ENCODE results near the gene GRAMD1A.

DNA sequence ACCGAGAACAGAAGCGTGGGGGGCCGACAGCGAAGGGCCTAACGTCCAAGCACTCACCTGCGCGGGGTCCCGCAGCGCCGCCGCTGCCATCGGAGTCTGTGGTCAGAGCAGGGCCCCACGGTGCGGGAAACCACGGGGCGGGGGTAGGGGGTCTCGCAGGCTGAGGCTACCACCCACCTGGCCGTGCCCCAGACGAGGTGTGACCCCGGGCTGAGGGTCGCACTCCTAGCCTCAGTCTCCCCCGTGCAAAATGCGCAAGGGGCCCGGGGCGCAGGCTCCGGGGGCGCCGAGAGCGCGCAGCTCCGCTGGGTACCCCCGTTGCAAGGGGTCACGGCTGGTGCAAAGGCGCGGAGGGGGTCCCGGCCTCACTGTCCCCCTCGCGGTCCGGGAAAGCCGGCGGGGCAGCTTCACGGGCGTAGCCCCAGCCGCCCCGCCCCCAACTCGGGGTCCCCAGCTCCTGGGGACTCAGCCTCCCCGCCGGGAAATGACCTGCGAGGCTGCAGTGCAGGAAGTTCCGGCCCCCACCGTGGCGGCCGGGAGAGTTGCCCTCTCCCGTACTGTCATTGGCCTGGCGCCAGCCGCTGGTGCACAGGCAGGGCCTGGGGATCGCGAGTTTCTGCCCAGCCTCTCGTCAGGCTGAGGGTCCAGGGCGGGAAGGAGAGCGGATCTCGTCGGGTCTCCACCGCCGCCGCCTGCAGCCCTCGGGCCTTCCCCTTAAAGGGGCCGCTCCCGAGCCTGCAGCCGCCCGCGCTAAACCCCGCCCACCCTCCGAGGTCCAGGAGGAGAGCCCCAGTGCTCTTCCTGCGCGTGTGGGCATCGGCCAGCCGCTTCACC lies 36.3 kb upstream of the GRAMD1A start, which contains the start of gene ZNF792:
- TF ChIP-seq, protein P1, sequence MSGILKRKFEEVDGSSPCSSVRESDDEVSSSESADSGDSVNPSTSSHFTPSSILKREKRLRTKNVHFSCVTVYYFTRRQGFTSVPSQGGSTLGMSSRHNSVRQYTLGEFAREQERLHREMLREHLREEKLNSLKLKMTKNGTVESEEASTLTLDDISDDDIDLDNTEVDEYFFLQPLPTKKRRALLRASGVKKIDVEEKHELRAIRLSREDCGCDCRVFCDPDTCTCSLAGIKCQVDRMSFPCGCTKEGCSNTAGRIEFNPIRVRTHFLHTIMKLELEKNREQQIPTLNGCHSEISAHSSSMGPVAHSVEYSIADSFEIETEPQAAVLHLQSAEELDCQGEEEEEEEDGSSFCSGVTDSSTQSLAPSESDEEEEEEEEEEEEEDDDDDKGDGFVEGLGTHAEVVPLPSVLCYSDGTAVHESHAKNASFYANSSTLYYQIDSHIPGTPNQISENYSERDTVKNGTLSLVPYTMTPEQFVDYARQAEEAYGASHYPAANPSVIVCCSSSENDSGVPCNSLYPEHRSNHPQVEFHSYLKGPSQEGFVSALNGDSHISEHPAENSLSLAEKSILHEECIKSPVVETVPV (CRISPR knock-in tag; IDR thresholded peaks at IDR 0.05), result no peak
- TF ChIP-seq ARNTL (CRISPR knock-in tag; IDR thresholded peaks at IDR 0.05; ENCODE audit: borderline replicate concordance, low read depth), result no peak
- no peak for TF ChIP-seq ZNF70 (CRISPR knock-in tag; IDR thresholded peaks at IDR 0.05)
- no peak for TF ChIP-seq ZFP3 (CRISPR knock-in tag; IDR thresholded peaks at IDR 0.05)
- TF ChIP-seq BACH2 (CRISPR knock-in tag; IDR thresholded peaks at IDR 0.05; ENCODE audit: borderline replicate concordance), result no peak
- TF ChIP-seq ZFP30 (CRISPR knock-in tag; IDR thresholded peaks at IDR 0.05), result no peak
- no peak for TF ChIP-seq ISL1 (CRISPR knock-in tag; IDR thresholded peaks at IDR 0.05)
- TF ChIP-seq ZNF565 (CRISPR knock-in tag; conservative IDR thresholded peaks at IDR 0.05; ENCODE audit: low read depth), result no peak
- TF ChIP-seq CSDC2 (CRISPR knock-in tag; IDR thresholded peaks at IDR 0.05), result no peak
- TF ChIP-seq, protein P2, sequence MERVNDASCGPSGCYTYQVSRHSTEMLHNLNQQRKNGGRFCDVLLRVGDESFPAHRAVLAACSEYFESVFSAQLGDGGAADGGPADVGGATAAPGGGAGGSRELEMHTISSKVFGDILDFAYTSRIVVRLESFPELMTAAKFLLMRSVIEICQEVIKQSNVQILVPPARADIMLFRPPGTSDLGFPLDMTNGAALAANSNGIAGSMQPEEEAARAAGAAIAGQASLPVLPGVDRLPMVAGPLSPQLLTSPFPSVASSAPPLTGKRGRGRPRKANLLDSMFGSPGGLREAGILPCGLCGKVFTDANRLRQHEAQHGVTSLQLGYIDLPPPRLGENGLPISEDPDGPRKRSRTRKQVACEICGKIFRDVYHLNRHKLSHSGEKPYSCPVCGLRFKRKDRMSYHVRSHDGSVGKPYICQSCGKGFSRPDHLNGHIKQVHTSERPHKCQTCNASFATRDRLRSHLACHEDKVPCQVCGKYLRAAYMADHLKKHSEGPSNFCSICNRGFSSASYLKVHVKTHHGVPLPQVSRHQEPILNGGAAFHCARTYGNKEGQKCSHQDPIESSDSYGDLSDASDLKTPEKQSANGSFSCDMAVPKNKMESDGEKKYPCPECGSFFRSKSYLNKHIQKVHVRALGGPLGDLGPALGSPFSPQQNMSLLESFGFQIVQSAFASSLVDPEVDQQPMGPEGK (CRISPR knock-in tag; IDR thresholded peaks at IDR 0.05; ENCODE audit: borderline replicate concordance), result peak; percentile 69; the same call in 1 of the 2 replicates
- no peak for TF ChIP-seq ZC3H10 (CRISPR knock-in tag; IDR thresholded peaks at IDR 0.05)
